DND-41 (cell line): Measurements from ENCODE around the gene IGFL3.

ENCODE experiments used
- EZH2 ChIP-seq: IDR thresholded peaks from 3 replicates; pipeline ENCODE4 v1.6.1; 2012; ENCODE audit warnings: borderline replicate concordance, low read depth, mild to moderate bottlenecking, moderate library complexity, low read length, inconsistent platforms; ENCODE audit not compliant: severe bottlenecking
- TF ChIP-seq, protein P1 (sequence below): IDR thresholded peaks from 2 replicates; pipeline ENCODE4 v1.5.1; 2012; ENCODE audit warnings: borderline replicate concordance, low read length, moderate library complexity, mild to moderate bottlenecking; ENCODE audit not compliant: poor library complexity, severe bottlenecking; ENCODE audit errors: extremely low read depth

DNA sequence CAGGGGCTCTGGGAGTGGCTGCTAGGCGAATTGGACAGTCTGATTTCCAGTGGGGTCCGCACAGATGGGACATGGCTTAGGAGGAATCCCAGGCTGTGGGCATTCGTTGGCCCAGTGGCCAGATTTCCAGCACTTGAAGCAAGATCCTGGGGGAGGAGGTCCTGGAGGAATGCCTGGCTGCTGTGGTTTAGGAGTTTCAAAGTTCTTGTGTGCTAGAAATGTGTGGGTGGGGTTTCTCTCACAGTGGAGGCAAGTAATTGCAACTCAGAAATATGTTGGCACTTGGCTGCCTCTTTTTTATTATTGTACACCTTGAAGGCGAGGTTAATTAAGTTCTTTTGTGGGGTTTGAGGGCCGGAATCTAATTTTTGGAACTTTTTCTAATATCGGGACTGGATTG, 17.1 kb downstream of the IGFL3 start:
- TF ChIP-seq, protein P1, sequence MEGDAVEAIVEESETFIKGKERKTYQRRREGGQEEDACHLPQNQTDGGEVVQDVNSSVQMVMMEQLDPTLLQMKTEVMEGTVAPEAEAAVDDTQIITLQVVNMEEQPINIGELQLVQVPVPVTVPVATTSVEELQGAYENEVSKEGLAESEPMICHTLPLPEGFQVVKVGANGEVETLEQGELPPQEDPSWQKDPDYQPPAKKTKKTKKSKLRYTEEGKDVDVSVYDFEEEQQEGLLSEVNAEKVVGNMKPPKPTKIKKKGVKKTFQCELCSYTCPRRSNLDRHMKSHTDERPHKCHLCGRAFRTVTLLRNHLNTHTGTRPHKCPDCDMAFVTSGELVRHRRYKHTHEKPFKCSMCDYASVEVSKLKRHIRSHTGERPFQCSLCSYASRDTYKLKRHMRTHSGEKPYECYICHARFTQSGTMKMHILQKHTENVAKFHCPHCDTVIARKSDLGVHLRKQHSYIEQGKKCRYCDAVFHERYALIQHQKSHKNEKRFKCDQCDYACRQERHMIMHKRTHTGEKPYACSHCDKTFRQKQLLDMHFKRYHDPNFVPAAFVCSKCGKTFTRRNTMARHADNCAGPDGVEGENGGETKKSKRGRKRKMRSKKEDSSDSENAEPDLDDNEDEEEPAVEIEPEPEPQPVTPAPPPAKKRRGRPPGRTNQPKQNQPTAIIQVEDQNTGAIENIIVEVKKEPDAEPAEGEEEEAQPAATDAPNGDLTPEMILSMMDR, result no peak
- TF ChIP-seq EZH2, result no peak
